GM12873 (cell line): ENCODE measurements around the gene DNAJC2.

Experiments
- TF ChIP-seq, protein P1 (sequence below): IDR thresholded peaks from 2 replicates; pipeline ENCODE4 v1.5.1; 2012; ENCODE audit warnings: low read depth, mild to moderate bottlenecking, moderate library complexity, low read length, control low read depth; ENCODE audit not compliant: insufficient read depth; ENCODE audit errors: missing control alignments

DNAJC2 gene

DNA sequence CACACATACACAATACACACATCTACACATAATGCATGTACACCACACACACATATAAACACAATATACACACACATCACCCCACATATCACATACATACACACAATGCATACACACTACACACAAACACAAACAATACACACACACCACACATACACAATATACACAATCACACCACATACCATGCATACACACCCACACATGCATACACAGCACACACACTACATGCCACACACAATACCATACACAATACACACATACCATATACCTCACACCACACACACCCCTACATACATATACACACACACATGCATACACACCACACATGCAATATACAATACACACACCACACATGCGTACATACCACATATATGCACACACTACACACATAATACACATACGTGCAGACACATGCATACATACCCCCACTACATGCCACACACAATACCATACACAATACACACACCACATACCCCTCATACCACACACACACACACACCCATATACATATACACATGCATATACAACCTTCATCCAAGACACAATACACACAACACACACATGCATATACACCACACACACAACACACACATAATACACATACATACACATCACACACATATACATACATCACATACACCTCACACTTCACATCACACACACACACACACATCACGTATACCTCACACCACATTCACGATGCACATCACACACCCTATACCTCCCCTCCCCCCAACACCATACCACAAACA is 36.9 kb upstream of the DNAJC2 start:
- TF ChIP-seq, protein P1, sequence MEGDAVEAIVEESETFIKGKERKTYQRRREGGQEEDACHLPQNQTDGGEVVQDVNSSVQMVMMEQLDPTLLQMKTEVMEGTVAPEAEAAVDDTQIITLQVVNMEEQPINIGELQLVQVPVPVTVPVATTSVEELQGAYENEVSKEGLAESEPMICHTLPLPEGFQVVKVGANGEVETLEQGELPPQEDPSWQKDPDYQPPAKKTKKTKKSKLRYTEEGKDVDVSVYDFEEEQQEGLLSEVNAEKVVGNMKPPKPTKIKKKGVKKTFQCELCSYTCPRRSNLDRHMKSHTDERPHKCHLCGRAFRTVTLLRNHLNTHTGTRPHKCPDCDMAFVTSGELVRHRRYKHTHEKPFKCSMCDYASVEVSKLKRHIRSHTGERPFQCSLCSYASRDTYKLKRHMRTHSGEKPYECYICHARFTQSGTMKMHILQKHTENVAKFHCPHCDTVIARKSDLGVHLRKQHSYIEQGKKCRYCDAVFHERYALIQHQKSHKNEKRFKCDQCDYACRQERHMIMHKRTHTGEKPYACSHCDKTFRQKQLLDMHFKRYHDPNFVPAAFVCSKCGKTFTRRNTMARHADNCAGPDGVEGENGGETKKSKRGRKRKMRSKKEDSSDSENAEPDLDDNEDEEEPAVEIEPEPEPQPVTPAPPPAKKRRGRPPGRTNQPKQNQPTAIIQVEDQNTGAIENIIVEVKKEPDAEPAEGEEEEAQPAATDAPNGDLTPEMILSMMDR = no peak

DNA sequence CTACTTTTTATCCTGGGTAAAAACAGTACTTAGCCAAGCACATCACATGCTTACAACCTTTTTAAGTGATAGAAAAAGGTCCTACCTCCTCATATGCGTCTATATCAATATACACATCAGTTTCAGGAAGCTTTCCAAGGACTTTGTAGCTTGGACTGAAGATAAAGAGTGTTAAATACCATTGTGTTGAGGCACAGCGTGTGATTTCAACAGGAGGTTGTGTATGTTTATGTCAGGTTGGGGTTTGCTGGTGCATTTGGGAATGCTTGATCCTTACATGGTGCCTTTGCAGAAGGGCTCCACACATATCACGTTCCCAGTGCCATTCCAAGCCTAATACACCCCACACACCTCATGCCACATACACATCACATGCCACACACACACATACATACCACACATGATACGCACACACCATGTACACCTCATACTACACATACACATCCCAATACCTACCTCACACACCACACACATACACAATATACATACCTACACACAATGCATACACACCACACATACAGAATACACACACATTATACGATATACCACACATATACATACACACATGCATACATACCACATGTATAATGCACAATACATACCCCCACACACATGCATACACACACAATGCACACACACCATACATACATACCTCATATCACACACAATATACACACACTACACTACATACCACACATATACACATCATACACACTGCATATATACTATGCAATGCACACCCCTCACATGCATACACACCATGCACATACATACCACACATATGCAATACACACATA is 36.0 kb upstream of the DNAJC2 start:
- TF ChIP-seq, protein P1 = no peak

- TF ChIP-seq, protein P1 = no peak
Measured at GRCh38 chr7:103379270-103379975, 34.9 kb upstream of the DNAJC2 start.

DNA sequence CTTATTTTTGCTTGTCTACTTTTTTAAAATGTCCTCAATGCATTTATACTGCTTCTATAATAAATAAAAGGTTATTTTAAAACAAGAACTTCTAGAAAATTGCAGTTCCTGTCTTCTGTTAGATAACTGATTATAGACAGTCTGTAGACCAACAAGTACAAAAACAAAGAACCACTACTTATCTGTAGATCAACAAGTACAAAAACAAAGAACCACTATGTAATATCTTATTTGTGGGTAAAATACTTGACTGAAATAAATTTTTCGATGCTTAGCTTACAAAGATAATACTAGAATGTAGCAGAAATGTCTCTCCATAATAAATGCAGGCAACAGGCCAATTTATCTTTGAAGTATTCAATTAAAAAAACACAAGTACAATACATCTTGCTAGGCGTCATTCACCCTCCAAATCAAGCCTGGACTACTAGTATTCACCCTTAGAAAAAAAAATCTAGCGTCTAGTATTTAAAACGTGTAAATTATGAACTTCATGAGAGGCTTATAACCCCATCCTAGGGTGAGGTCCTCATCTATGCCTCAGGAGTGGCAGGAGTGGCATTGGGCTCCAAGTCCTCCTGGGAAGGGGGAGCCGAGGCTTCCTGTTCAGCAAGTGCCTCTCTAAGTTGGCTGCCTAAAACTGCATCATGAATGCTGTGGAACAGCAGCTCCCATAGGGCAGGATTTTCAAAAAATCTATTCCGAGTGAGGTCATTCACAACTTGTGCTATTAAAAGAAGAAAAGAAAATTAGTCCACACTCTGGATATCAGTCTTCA is 29.5 kb upstream of the DNAJC2 start:
- TF ChIP-seq, protein P1 = no peak

- TF ChIP-seq, protein P1 = no peak
Measured at GRCh38 chr7:103369432-103369831, 24.9 kb upstream of the DNAJC2 start.

DNA sequence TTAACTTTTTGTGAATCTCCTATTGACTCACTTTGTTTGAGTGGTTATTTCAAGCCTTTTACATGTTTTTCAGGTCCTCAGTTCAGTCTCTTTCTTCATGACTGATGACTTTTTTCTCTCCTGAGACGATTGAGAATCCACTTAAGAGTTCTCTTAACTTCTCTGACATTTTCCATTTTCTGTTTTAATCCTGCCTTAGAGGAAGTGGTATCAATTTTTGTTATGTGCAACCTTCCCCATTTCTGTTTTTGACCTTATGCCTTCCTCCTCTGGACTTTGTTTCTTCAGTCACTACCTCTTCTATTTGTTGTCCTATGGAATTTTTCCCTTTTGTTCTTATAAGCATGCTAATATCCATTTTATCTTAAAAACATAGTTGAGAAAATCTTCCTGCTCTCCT is 5.2 kb upstream of the DNAJC2 start:
- TF ChIP-seq, protein P1 = no peak
